DOHH2 (cell line): ENCODE results near the gene PRDM1.

Source experiments
- H3F3A ChIP-seq: fragments of 200-600 bp; sonication (generic), shearing (Covaris generic); 2 replicates; pipeline ENCODE4 v1.6.0; 2016; ENCODE audit warnings: antibody characterized with exemption, mild to moderate bottlenecking; ENCODE audit not compliant: control insufficient read depth, insufficient read depth
- H3K27ac ChIP-seq: fragments of 200-600 bp; sonication (generic); 2 replicates; pipeline ENCODE4 v1.5.1; 2014; ENCODE audit warnings: low read depth, mild to moderate bottlenecking, low read length, moderate library complexity
- H3K27me3 ChIP-seq: fragments of 200-600 bp; sonication (generic); 2 replicates; pipeline ENCODE4 v1.6.1; 2014; ENCODE audit warnings: mild to moderate bottlenecking, low read length, mixed read lengths; ENCODE audit not compliant: control insufficient read depth
- H3K36me3 ChIP-seq: fragments of 200-600 bp; sonication (generic); 2 replicates; pipeline ENCODE4 v1.6.1; 2014; ENCODE audit warnings: mild to moderate bottlenecking, low read length, moderate library complexity, mixed read lengths; ENCODE audit not compliant: control insufficient read depth
- H3K4me1 ChIP-seq: fragments of 200-600 bp; sonication (generic); 2 replicates; pipeline ENCODE4 v1.6.1; 2014; ENCODE audit warnings: mild to moderate bottlenecking, low read length, mixed read lengths; ENCODE audit not compliant: control insufficient read depth
- H3K4me2 ChIP-seq: fragments of 200-600 bp; sonication (generic); 2 replicates; pipeline ENCODE4 v1.6.0; 2014; ENCODE audit warnings: mild to moderate bottlenecking, low read length, moderate library complexity
- H3K4me3 ChIP-seq: fragments of 200-600 bp; sonication (generic); 2 replicates; pipeline ENCODE4 v1.5.1; 2014; ENCODE audit warnings: mild to moderate bottlenecking, low read length, mixed read lengths
- H3K79me2 ChIP-seq: fragments of 200-600 bp; sonication (generic); 2 replicates; pipeline ENCODE4 v1.6.1; 2014; ENCODE audit warnings: mild to moderate bottlenecking, low read length, mixed read lengths; ENCODE audit not compliant: control insufficient read depth
- H3K9me2 ChIP-seq: fragments of 200-600 bp; sonication (generic); replicated peaks from 2 replicates; pipeline ENCODE4 v1.6.1; 2014; ENCODE audit warnings: mild to moderate bottlenecking, low read length, mixed read lengths; ENCODE audit not compliant: control insufficient read depth
- H3K9me3 ChIP-seq: fragments of 200-600 bp; sonication (generic); 2 replicates; pipeline ENCODE4 v1.6.1; 2014; ENCODE audit warnings: antibody characterized with exemption, low read length, mixed read lengths; ENCODE audit not compliant: control insufficient read depth, insufficient read depth
- H4K20me1 ChIP-seq: fragments of 200-600 bp; sonication (generic); 2 replicates; pipeline ENCODE4 v1.6.0; 2014; ENCODE audit warnings: low read depth, mild to moderate bottlenecking, antibody characterized with exemption, low read length, moderate library complexity; ENCODE audit not compliant: control insufficient read depth, insufficient read depth
- CTCF ChIP-seq: fragments of 200-600 bp; sonication (generic); IDR thresholded peaks from one replicate; pipeline ENCODE4 v1.5.1; 2014; ENCODE audit warnings: antibody characterized with exemption, mild to moderate bottlenecking, low read depth, low read length; ENCODE audit not compliant: poor library complexity, severe bottlenecking
- EZH2phosphoT487 ChIP-seq: fragments of 200-600 bp; sonication (generic); IDR thresholded peaks from 2 replicates; pipeline ENCODE4 v1.6.1; 2017; ENCODE audit warnings: borderline replicate concordance, mild to moderate bottlenecking, antibody characterized with exemption, low read length, moderate library complexity, mixed read lengths

PRDM1 gene

DNA sequence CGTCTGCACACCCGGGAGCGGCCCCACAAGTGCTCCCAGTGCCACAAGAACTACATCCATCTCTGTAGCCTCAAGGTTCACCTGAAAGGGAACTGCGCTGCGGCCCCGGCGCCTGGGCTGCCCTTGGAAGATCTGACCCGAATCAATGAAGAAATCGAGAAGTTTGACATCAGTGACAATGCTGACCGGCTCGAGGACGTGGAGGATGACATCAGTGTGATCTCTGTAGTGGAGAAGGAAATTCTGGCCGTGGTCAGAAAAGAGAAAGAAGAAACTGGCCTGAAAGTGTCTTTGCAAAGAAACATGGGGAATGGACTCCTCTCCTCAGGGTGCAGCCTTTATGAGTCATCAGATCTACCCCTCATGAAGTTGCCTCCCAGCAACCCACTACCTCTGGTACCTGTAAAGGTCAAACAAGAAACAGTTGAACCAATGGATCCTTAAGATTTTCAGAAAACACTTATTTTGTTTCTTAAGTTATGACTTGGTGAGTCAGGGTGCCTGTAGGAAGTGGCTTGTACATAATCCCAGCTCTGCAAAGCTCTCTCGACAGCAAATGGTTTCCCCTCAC, 21.0 kb downstream of the PRDM1 start:
- Histone ChIP-seq H3K9me3 (no peaks in the 10 kb centered on the region; the same call in 1 of the 2 replicates), H3K79me2 (no peaks in the 10 kb centered on the region), H3F3A (no peaks in the 10 kb centered on the region), H3K27ac (no peak overlapping the region), H3K4me1 (no peaks in the 10 kb centered on the region), H4K20me1 (no peaks in the 10 kb centered on the region), H3K9me2 (no peaks in the 10 kb centered on the region), H3K4me3 (no peak overlapping the region), H3K27me3 (peaks cover 26% of the 10 kb centered on the region), H3K36me3 (no peaks in the 10 kb centered on the region), H3K4me2 (no peak overlapping the region)
- TF ChIP-seq EZH2phosphoT487 (no peak), CTCF (no peak)

DNA sequence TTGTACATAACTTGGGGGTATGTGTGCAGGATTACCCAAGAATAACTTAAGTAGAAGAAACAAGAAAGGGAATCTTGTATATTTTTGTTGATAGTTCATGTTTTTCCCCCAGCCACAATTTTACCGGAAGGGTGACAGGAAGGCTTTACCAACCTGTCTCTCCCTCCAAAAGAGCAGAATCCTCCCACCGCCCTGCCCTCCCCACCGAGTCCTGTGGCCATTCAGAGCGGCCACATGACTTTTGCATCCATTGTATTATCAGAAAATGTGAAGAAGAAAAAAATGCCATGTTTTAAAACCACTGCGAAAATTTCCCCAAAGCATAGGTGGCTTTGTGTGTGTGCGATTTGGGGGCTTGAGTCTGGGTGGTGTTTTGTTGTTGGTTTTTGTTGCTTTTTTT, 22.0 kb downstream of the PRDM1 start:
- H4K20me1 ChIP-seq: no peaks in the 10 kb centered on the region
- H3K79me2 ChIP-seq: no peaks in the 10 kb centered on the region
- no peaks in the 10 kb centered on the region; the same call in 1 of the 2 replicates for H3K9me3 ChIP-seq
- no peaks in the 10 kb centered on the region for H3K4me1 ChIP-seq
- H3F3A ChIP-seq: no peaks in the 10 kb centered on the region
- no peak overlapping the region for H3K4me3 ChIP-seq
- no peaks in the 10 kb centered on the region for H3K9me2 ChIP-seq
- H3K27me3 ChIP-seq: peaks cover 26% of the 10 kb centered on the region
- TF ChIP-seq CTCF (no peak), EZH2phosphoT487 (no peak)
- no peaks in the 10 kb centered on the region for H3K36me3 ChIP-seq
- no peak overlapping the region for H3K4me2 ChIP-seq
- no peak overlapping the region for H3K27ac ChIP-seq

GRCh38 chr6:106109029-106109428, 22.9 kb downstream of the PRDM1 start:
- H3K4me2 ChIP-seq: no peak overlapping the region
- H3K36me3 ChIP-seq: no peaks in the 10 kb centered on the region
- H3K79me2 ChIP-seq: no peaks in the 10 kb centered on the region
- H3K27ac ChIP-seq: no peak overlapping the region
- no peaks in the 10 kb centered on the region for H3K4me1 ChIP-seq
- H3K27me3 ChIP-seq: peaks cover 27% of the 10 kb centered on the region
- no peak overlapping the region for H3K4me3 ChIP-seq
- H3F3A ChIP-seq: no peaks in the 10 kb centered on the region
- TF ChIP-seq CTCF (no peak), EZH2phosphoT487 (no peak)
- no peaks in the 10 kb centered on the region for H4K20me1 ChIP-seq
- no peaks in the 10 kb centered on the region; the same call in 1 of the 2 replicates for H3K9me3 ChIP-seq
- H3K9me2 ChIP-seq: no peaks in the 10 kb centered on the region
